Endodermal cell (in vitro differentiated cells): Measurements from ENCODE around the gene FIP1L1. TPM values are rescaled to one million over a fixed set of nuclear protein-coding genes. Genes with fewer than 3 reads are reported as not detected.

Experiments
- DNase-seq: peaks from one replicate; pipeline ENCODE4 v3.0.0-alpha.2; 2017
- H3K27ac ChIP-seq: 2 replicates; pipeline ENCODE4 v1.5.1; 2013; ENCODE audit warnings: mild to moderate bottlenecking, low read depth, low read length, moderate library complexity
- H3K27me3 ChIP-seq: 2 replicates; pipeline ENCODE4 v1.6.1; 2013; ENCODE audit warnings: mild to moderate bottlenecking, low read length, moderate library complexity; ENCODE audit not compliant: insufficient read depth, control insufficient read depth, poor library complexity, severe bottlenecking
- H3K36me3 ChIP-seq: 2 replicates; pipeline ENCODE4 v1.7.0; 2013; ENCODE audit warnings: mild to moderate bottlenecking, low read length, moderate library complexity; ENCODE audit not compliant: control insufficient read depth, insufficient read depth
- H3K4me1 ChIP-seq: one replicate; pipeline ENCODE4 v1.7.0; 2013; ENCODE audit warnings: low read length; ENCODE audit not compliant: control insufficient read depth, insufficient read depth
- H3K4me3 ChIP-seq: 2 replicates; pipeline ENCODE4 v1.5.1; 2013; ENCODE audit warnings: mild to moderate bottlenecking, low read length, moderate library complexity
- H3K9ac ChIP-seq: 2 replicates; pipeline ENCODE4 v1.6.1; 2013; ENCODE audit warnings: mild to moderate bottlenecking, low read length, moderate library complexity; ENCODE audit not compliant: poor library complexity, severe bottlenecking; ENCODE audit errors: extremely low read depth
- H3K9me3 ChIP-seq: 2 replicates; pipeline ENCODE4 v1.6.1; 2013; ENCODE audit warnings: mild to moderate bottlenecking, low read length, moderate library complexity; ENCODE audit not compliant: control insufficient read depth
- H3K27ac Mint-ChIP-seq: 2 replicates; pipeline ENCODE4 v1.8.0; 2020; ENCODE audit warnings: mixed read lengths
- H3K27me3 Mint-ChIP-seq: 2 replicates; pipeline ENCODE4 v1.8.0; 2021; ENCODE audit warnings: mild to moderate bottlenecking, mixed read lengths; ENCODE audit not compliant: insufficient read depth
- H3K36me3 Mint-ChIP-seq: 2 replicates; pipeline ENCODE4 v1.8.0; 2020; ENCODE audit warnings: low read depth, mixed read lengths
- H3K4me1 Mint-ChIP-seq: 2 replicates; pipeline ENCODE4 v1.8.0; 2020; ENCODE audit warnings: mixed read lengths
- H3K4me3 Mint-ChIP-seq: 2 replicates; pipeline ENCODE4 v1.8.0; 2020; ENCODE audit warnings: mild to moderate bottlenecking, moderate library complexity, mixed read lengths
- H3K9me3 Mint-ChIP-seq: 2 replicates; pipeline ENCODE4 v1.8.0; 2020; ENCODE audit warnings: mild to moderate bottlenecking, mixed read lengths
- WGBS, 2 experiments: methylation state at CpG; one replicate each; pipeline versions ENCODE4 v1.1.5 to v1.1.7; 2013; ENCODE audit warnings: missing lambda C conversion rate in 2 of 2, mixed read lengths in 1 of 2; ENCODE audit not compliant: insufficient coverage in 1 of 2, insufficient read length in 1 of 2; 5-methylcytosine and 5-hydroxymethylcytosine counted together
- total RNA-seq, 2 donors: library from RNA; stranded (reverse); fragmentation: NEBNext Ultra II Directional in 1 of 2; extraction: Animal tissue kit (Norgen Biotek cat#: 25700) in 1 of 2; gene quantifications; 2 replicates in 1 of 2; 3 replicates in 1 of 2; pipeline ENCODE4 v1.2.1, GENCODE V29; 2021
- TF ChIP-seq, protein P1 (sequence below): fragments of 200-600 bp; sonication (generic); conservative IDR thresholded peaks from 2 replicates; pipeline ENCODE4 v1.5.0; 2021; ENCODE audit warnings: antibody characterized with exemption, mild to moderate bottlenecking

FIP1L1 gene
- total RNA-seq, 2 donors from 2014 or later: 79.2 to 88.8 TPM

DNA sequence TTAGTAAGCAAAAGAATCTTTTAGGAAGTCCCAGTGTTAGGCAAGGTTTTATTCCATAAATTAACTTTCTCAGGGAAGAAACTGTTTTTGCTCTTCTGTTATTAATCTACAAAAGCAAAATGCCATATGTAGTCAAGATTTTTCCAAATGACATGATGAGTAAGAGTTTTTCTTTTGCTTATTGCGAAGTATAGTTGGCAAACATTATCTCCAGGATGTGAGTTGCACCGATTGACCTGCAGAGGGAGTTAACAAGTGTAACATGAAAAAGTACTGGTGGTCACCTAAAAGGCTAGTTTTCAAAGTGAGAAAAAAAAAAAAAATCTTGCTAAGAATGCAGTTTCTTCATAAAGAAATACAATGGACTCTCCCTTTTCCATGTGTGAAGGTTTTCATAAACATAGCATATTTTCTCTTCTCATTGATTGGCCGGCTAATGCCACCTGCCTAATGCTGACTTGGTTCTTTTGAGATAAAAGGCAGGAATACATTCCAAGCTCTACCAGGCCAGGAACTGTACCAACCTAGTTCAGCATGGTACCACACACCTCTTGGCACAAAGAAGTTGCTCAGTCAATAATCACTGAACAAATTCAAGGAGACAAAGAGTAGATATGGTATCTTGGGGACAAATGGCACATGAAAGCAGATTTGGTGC lies 113.7 kb downstream of the FIP1L1 start:
- peak; percentile 55 for DNase-seq
- Mint-ChIP-seq H3K9me3 (no peaks in the 10 kb centered on the region), H3K4me3 (no peak overlapping the region), H3K4me1 (no peaks in the 10 kb centered on the region), H3K27ac (no peak overlapping the region), H3K36me3 (no peaks in the 10 kb centered on the region), H3K27me3 (peaks cover 3% of the 10 kb centered on the region)
- Histone ChIP-seq H3K4me3 (no peak overlapping the region), H3K9me3 (no peaks in the 10 kb centered on the region), H3K4me1 (no peaks in the 10 kb centered on the region), H3K27ac (no peak overlapping the region), H3K27me3 (peaks cover 8% of the 10 kb centered on the region), H3K9ac (no peak overlapping the region), H3K36me3 (no peaks in the 10 kb centered on the region)
- TF ChIP-seq, protein P1, sequence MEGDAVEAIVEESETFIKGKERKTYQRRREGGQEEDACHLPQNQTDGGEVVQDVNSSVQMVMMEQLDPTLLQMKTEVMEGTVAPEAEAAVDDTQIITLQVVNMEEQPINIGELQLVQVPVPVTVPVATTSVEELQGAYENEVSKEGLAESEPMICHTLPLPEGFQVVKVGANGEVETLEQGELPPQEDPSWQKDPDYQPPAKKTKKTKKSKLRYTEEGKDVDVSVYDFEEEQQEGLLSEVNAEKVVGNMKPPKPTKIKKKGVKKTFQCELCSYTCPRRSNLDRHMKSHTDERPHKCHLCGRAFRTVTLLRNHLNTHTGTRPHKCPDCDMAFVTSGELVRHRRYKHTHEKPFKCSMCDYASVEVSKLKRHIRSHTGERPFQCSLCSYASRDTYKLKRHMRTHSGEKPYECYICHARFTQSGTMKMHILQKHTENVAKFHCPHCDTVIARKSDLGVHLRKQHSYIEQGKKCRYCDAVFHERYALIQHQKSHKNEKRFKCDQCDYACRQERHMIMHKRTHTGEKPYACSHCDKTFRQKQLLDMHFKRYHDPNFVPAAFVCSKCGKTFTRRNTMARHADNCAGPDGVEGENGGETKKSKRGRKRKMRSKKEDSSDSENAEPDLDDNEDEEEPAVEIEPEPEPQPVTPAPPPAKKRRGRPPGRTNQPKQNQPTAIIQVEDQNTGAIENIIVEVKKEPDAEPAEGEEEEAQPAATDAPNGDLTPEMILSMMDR: peak; percentile 84
- WGBS, 2 experiments: 54 to 62% methylated on average over 3 of the region's 3 CpGs

DNA sequence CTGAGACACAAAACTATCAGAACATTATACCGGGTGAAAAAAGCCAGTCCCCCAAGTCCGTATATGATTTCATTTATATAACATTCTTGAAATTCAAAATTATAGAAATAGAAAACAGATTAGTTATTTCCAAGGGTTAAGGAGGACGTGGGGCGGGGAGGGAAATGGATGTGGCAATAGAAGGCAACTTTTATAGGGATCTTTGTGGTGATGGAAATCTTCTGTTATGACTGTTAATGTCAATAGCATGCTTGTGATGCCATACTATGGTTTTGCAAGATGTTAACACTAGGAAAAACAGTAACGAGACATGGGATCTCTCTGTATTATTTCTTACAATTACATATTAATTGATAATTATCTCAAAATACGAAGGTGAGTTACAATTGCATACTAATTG lies 117.4 kb downstream of the FIP1L1 start:
- Histone ChIP-seq H3K4me1 (no peaks in the 10 kb centered on the region), H3K27me3 (no peaks in the 10 kb centered on the region), H3K9ac (no peak overlapping the region), H3K9me3 (no peaks in the 10 kb centered on the region), H3K4me3 (no peak overlapping the region), H3K27ac (no peak overlapping the region), H3K36me3 (no peaks in the 10 kb centered on the region)
- no peak overlapping the region for H3K27ac Mint-ChIP-seq
- H3K27me3 Mint-ChIP-seq: no peaks in the 10 kb centered on the region
- H3K36me3 Mint-ChIP-seq: no peaks in the 10 kb centered on the region
- H3K9me3 Mint-ChIP-seq: no peaks in the 10 kb centered on the region
- no peak overlapping the region for H3K4me3 Mint-ChIP-seq
- peaks cover 2% of the 10 kb centered on the region for H3K4me1 Mint-ChIP-seq
- TF ChIP-seq, protein P1: no peak
- DNase-seq: no peak
- WGBS, 2 experiments: 92% methylated on average over 4 of the region's 6 CpGs; no CpG with 5 or more reads in 1 of the 2 experiments

DNA sequence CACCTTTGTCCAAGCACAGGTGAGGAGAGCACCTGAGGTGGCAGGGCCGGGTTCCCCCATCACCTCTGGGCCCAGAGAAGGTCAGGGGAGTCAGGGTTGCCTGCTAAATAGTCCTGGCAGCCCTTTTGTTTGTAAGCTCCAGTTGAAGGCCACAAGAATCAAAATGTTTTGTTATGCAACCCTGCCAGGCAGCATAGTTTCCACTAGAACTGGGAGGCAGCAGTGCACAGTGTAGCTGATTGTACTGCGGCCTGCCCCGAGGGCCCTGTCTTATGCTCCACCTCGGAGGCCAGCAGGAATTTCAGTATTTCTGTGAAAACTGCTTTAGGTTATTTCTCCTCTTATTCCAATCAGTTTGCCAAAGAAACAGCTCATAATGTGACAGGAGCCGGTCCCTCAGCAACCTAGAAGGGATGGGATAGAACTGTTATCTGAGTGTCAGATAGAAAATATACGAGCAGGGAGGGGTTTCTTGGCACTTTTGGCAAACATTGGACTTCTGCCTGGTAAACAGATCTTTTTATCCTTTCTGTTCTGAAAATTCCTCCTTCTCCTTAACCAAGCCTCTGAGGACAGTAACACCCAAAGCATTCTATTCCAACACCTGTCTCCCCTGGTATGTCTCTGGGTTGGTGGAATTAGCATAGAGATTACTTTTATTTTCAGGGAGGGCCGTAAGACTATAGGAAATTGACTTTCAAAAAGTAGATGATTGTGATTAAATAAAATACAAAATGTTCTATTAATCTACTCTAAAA lies 120.2 kb downstream of the FIP1L1 start:
- no peak overlapping the region for H3K27ac Mint-ChIP-seq
- no peaks in the 10 kb centered on the region for H3K36me3 Mint-ChIP-seq
- no peak for DNase-seq
- no peaks in the 10 kb centered on the region for H3K9me3 ChIP-seq
- no peaks in the 10 kb centered on the region for H3K36me3 ChIP-seq
- no peaks in the 10 kb centered on the region for H3K9me3 Mint-ChIP-seq
- H3K4me3 ChIP-seq: no peak overlapping the region
- H3K4me1 Mint-ChIP-seq: peaks cover 12% of the 10 kb centered on the region
- H3K4me1 ChIP-seq: no peaks in the 10 kb centered on the region
- no peak overlapping the region for H3K4me3 Mint-ChIP-seq
- no peaks in the 10 kb centered on the region for H3K27me3 ChIP-seq
- TF ChIP-seq, protein P1: no peak
- no peaks in the 10 kb centered on the region for H3K27me3 Mint-ChIP-seq
- H3K9ac ChIP-seq: no peak overlapping the region
- H3K27ac ChIP-seq: no peak overlapping the region
- 67 to 89% methylated on average over 3 to 6 of the region's 7 CpGs for WGBS, 2 experiments
